HEK293 (cell line): ENCODE results near the gene KDF1.

Experiments used
- CTCF ChIA-PET: fragments of 350-600 bp; formaldehyde crosslinking; extraction: SDS; loops from one replicate; lab custom pipeline; 2021; ENCODE audit warnings: antibody characterized with exemption; lab: Yijun Ruan, JAX
- POLR2A ChIA-PET: fragments of 300-600 bp; formaldehyde crosslinking; extraction: SDS; loops from one replicate; lab custom pipeline; 2020; ENCODE audit warnings: antibody characterized with exemption, inconsistent platforms; lab: Yijun Ruan, JAX
- H3K27ac ChIP-seq: fragments of 200-500 bp; sonication (Bioruptor generic); 2 replicates; pipeline ENCODE4 v1.5.1; 2014; ENCODE audit warnings: low read depth, low read length, control low read depth, inconsistent platforms; ENCODE audit errors: extremely low read depth
- H3K36me3 ChIP-seq, 2 experiments: fragments of 200-500 bp in 1 of 2; sonication (Bioruptor generic) in 1 of 2; 1 replicate in 1 of 2; 2 replicates in 1 of 2; pipeline ENCODE4 v1.5.1; 2014 to 2017; ENCODE audit warnings: inconsistent platforms in 2 of 2, low read length in 2 of 2; ENCODE audit not compliant: control insufficient read depth in 2 of 2, insufficient read depth in 1 of 2
- H3K4me1 ChIP-seq: fragments of 200-500 bp; sonication (Bioruptor generic); 2 replicates; pipeline ENCODE4 v1.5.1; 2014; ENCODE audit warnings: mild to moderate bottlenecking, low read length, inconsistent platforms; ENCODE audit not compliant: control insufficient read depth, insufficient read depth
- H3K4me3 ChIP-seq: 2 replicates; pipeline ENCODE4 v1.5.1; 2011; ENCODE audit warnings: low read depth, mild to moderate bottlenecking, control low read depth, low read length, moderate library complexity
- H3K9me3 ChIP-seq: fragments of 200-500 bp; sonication (Bioruptor generic); 2 replicates; pipeline ENCODE4 v1.5.1; 2014; ENCODE audit warnings: low read depth, low read length, inconsistent platforms; ENCODE audit not compliant: control insufficient read depth, insufficient read depth
- AEBP2 ChIP-seq: fragments of 450-650 bp; formaldehyde crosslinking; IDR thresholded peaks from 2 replicates; pipeline ENCODE4 v1.5.1; 2016; ENCODE audit warnings: missing biosample characterization, missing genetic modification characterization, borderline replicate concordance
- FEZF1 ChIP-seq: fragments of 450-650 bp; formaldehyde crosslinking; IDR thresholded peaks from 2 replicates; pipeline ENCODE4 v1.5.1; 2016; ENCODE audit warnings: missing biosample characterization, missing genetic modification characterization
- KLF1 ChIP-seq: fragments of 450-650 bp; formaldehyde crosslinking; IDR thresholded peaks from 2 replicates; pipeline ENCODE4 v1.5.1; 2016; ENCODE audit warnings: missing biosample characterization, missing genetic modification characterization
- OVOL3 ChIP-seq: fragments of 450-650 bp; formaldehyde crosslinking; IDR thresholded peaks from 2 replicates; pipeline ENCODE4 v1.5.1; 2016; ENCODE audit warnings: missing biosample characterization, missing genetic modification characterization
- SCRT1 ChIP-seq: fragments of 450-650 bp; formaldehyde crosslinking; IDR thresholded peaks from 2 replicates; pipeline ENCODE4 v1.5.1; 2016; ENCODE audit warnings: missing biosample characterization, missing genetic modification characterization, borderline replicate concordance
- SCRT2 ChIP-seq: fragments of 450-650 bp; formaldehyde crosslinking; IDR thresholded peaks from 2 replicates; pipeline ENCODE4 v1.5.1; 2016; ENCODE audit warnings: missing biosample characterization, missing genetic modification characterization
- TSHZ1 ChIP-seq: fragments of 450-650 bp; formaldehyde crosslinking; IDR thresholded peaks from 2 replicates; pipeline ENCODE4 v1.5.1; 2016; ENCODE audit warnings: missing biosample characterization, missing genetic modification characterization, borderline replicate concordance
- ZBTB17 ChIP-seq: fragments of 450-650 bp; formaldehyde crosslinking; IDR thresholded peaks from 2 replicates; pipeline ENCODE4 v1.5.1; 2016; ENCODE audit warnings: missing biosample characterization, missing genetic modification characterization
- ZBTB20 ChIP-seq: fragments of 450-650 bp; formaldehyde crosslinking; IDR thresholded peaks from 2 replicates; pipeline ENCODE4 v1.5.1; 2016; ENCODE audit warnings: missing biosample characterization, missing genetic modification characterization
- ZBTB26 ChIP-seq: fragments of 450-650 bp; formaldehyde crosslinking; optimal IDR thresholded peaks from 2 replicates; pipeline ENCODE3; 2016; ENCODE audit warnings: missing biosample characterization, mild to moderate bottlenecking, missing genetic modification characterization
- ZBTB8A ChIP-seq: fragments of 450-650 bp; formaldehyde crosslinking; IDR thresholded peaks from 2 replicates; pipeline ENCODE4 v1.5.1; 2016; ENCODE audit warnings: missing biosample characterization, missing genetic modification characterization
- ZFP41 ChIP-seq: fragments of 450-650 bp; formaldehyde crosslinking; IDR thresholded peaks from 2 replicates; pipeline ENCODE4 v1.5.1; 2016; ENCODE audit warnings: missing biosample characterization, missing genetic modification characterization, borderline replicate concordance
- ZNF19 ChIP-seq: fragments of 450-650 bp; formaldehyde crosslinking; IDR thresholded peaks from 2 replicates; pipeline ENCODE4; 2016; ENCODE audit warnings: missing biosample characterization, missing genetic modification characterization, low read depth
- ZNF341 ChIP-seq: fragments of 450-650 bp; formaldehyde crosslinking; IDR thresholded peaks from 2 replicates; pipeline ENCODE4; 2016; ENCODE audit warnings: low read depth, missing biosample characterization, missing genetic modification characterization
- ZNF366 ChIP-seq: fragments of 450-650 bp; formaldehyde crosslinking; conservative IDR thresholded peaks from 2 replicates; pipeline ENCODE4 v1.5.1; 2016; ENCODE audit warnings: missing biosample characterization, missing genetic modification characterization
- ZNF391 ChIP-seq: fragments of 450-650 bp; formaldehyde crosslinking; IDR thresholded peaks from 2 replicates; pipeline ENCODE4 v1.5.1; 2016; ENCODE audit warnings: low read depth, missing biosample characterization, missing genetic modification characterization, borderline replicate concordance
- ZNF426 ChIP-seq: fragments of 450-650 bp; formaldehyde crosslinking; IDR thresholded peaks from 2 replicates; pipeline ENCODE4 v1.5.1; 2017; ENCODE audit warnings: missing biosample characterization, missing genetic modification characterization, mild to moderate bottlenecking, inconsistent platforms, moderate library complexity
- ZNF514 ChIP-seq: fragments of 450-650 bp; formaldehyde crosslinking; IDR thresholded peaks from 2 replicates; pipeline ENCODE4 v1.5.1; 2016; ENCODE audit warnings: missing biosample characterization, missing genetic modification characterization
- ZNF623 ChIP-seq: fragments of 450-650 bp; formaldehyde crosslinking; IDR thresholded peaks from 2 replicates; pipeline ENCODE4 v1.5.1; 2016; ENCODE audit warnings: missing biosample characterization, missing genetic modification characterization
- ZNF664 ChIP-seq: fragments of 450-650 bp; formaldehyde crosslinking; IDR thresholded peaks from 2 replicates; pipeline ENCODE4 v1.5.1; 2016; ENCODE audit warnings: missing biosample characterization, missing genetic modification characterization
- ZNF670 ChIP-seq: fragments of 450-650 bp; formaldehyde crosslinking; IDR thresholded peaks from 2 replicates; pipeline ENCODE4 v1.5.1; 2016; ENCODE audit warnings: missing biosample characterization, missing genetic modification characterization, low read depth
- ZNF701 ChIP-seq: fragments of 450-650 bp; formaldehyde crosslinking; IDR thresholded peaks from 2 replicates; pipeline ENCODE4 v1.5.1; 2016; ENCODE audit warnings: missing biosample characterization, missing genetic modification characterization
- ZNF785 ChIP-seq: fragments of 450-650 bp; formaldehyde crosslinking; IDR thresholded peaks from 2 replicates; pipeline ENCODE4 v1.5.1; 2016; ENCODE audit warnings: missing biosample characterization, missing genetic modification characterization

The KDF1 gene

GRCh38 chr1:26978901-26979300 lies 18.6 kb upstream of the KDF1 start:
- POLR2A ChIA-PET: interaction anchor here (0.7 kb wide), 1 partner anchor 30 kb away, joined by 3 read pairs; no protein-coding TSS in a partner anchor
- H3K4me3 ChIP-seq: no peak overlapping the region
- CTCF ChIA-PET: no interaction called here

GRCh38 chr1:26976621-26977510 lies 16.6 kb upstream of the KDF1 start:
- ChIA-PET POLR2A (no interaction called here), CTCF (interaction anchor here (0.5 to 2.4 kb wide), 6 partner anchors 9 to 157 kb away, joined by 3 to 11 read pairs (median 4); no protein-coding TSS in a partner anchor)
- no peak for TF ChIP-seq ZBTB20
- TF ChIP-seq SCRT1 (tag by site-specific recombination): peak; percentile 99
- peak; percentile 100 for TF ChIP-seq SCRT2
- no peak for TF ChIP-seq OVOL3
- peak; percentile 70; the same call in 1 of the 2 replicates for TF ChIP-seq ZNF366 (tag by site-specific recombination)
- no peak for TF ChIP-seq ZBTB8A (tag by site-specific recombination)
- no peak for TF ChIP-seq ZBTB26 (tag by site-specific recombination)
- no peak for TF ChIP-seq ZNF785
- Histone ChIP-seq H3K4me1 (no peaks in the 10 kb centered on the region), H3K4me3 (no peak overlapping the region), H3K36me3 (no peaks in the 10 kb centered on the region), H3K27ac (no peak overlapping the region), H3K9me3 (no peaks in the 10 kb centered on the region)

More at GRCh38 chr1:26978901-26979300, 18.6 kb upstream of the KDF1 start:
- no peaks in the 10 kb centered on the region for H3K9me3 ChIP-seq
- no peaks in the 10 kb centered on the region for H3K4me1 ChIP-seq
- H3K36me3 ChIP-seq: no peaks in the 10 kb centered on the region
- TF ChIP-seq ZNF623 (tag by site-specific recombination) (no peak), KLF1 (tag by site-specific recombination) (no peak), AEBP2 (no peak), ZNF391 (tag by site-specific recombination) (no peak), ZNF341 (tag by site-specific recombination) (no peak), ZBTB17 (tag by site-specific recombination) (no peak), FEZF1 (tag by site-specific recombination) (no peak), TSHZ1 (no peak), ZNF664 (tag by site-specific recombination) (no peak), ZNF426 (tag by site-specific recombination) (no peak), ZNF514 (tag by site-specific recombination) (no peak), ZNF670 (tag by site-specific recombination) (no peak), ZFP41 (tag by site-specific recombination) (no peak), ZNF701 (tag by site-specific recombination) (no peak), ZNF19 (no peak)
- H3K27ac ChIP-seq: no peak overlapping the region
